Endothelial cell of umbilical vein (primary cell): Measurements from ENCODE around the gene SH3TC1. TPM values are rescaled to one million over a fixed set of nuclear protein-coding genes. Genes with fewer than 3 reads are reported as not detected.

Experiments used
- BruUV-seq: library from RNA; stranded (reverse); fragments of 400-500 nt; replicated peaks from 2 replicates; lab custom pipeline; 2021; lab: Mats Ljungman, UMichigan
- CTCF ChIA-PET: fragments of 300-600, 350-600 bp; sonication (Branson Sonifier 250); formaldehyde crosslinking; loops from one replicate; lab custom pipeline; 2021; ENCODE audit warnings: antibody characterized with exemption, inconsistent platforms; lab: Charles Lee
- POLR2A ChIA-PET: fragments of 300-600, 350-600 bp; sonication (Branson Sonifier 250); formaldehyde crosslinking; loops from one replicate; lab custom pipeline; 2021; ENCODE audit warnings: antibody characterized with exemption, inconsistent platforms; lab: Charles Lee
- DNase-seq: peaks from one replicate; pipeline ENCODE4 v3.0.0-alpha.2; 2011; ENCODE audit warnings: low read depth, low spot score
- FAIRE-seq: peaks from 2 replicates; lab custom pipeline; 2011; peaks lifted over from hg19 to GRCh38; lab: Jason Lieb, UNC
- H2AFZ ChIP-seq: 2 replicates; pipeline ENCODE4 v1.6.0; 2012; ENCODE audit warnings: low read depth, low read length, control low read depth, inconsistent platforms
- H3K27ac ChIP-seq: 2 replicates; pipeline ENCODE4 v1.5.1; 2011; ENCODE audit warnings: low read depth, mild to moderate bottlenecking, control low read depth, low read length, moderate library complexity; ENCODE audit not compliant: insufficient read depth
- H3K27me3 ChIP-seq, 2 experiments: 2 replicates each; pipeline versions ENCODE4 v1.6.0 to v1.6.1; 2011; ENCODE audit warnings: low read length in 2 of 2, mixed read lengths in 1 of 2; ENCODE audit not compliant: control insufficient read depth in 2 of 2, insufficient read depth in 2 of 2
- H3K36me3 ChIP-seq, 2 experiments: 2 replicates in 1 of 2; 3 replicates in 1 of 2; pipeline ENCODE4 v1.5.1; 2011; ENCODE audit warnings: low read length in 2 of 2, mild to moderate bottlenecking in 1 of 2, moderate library complexity in 1 of 2; ENCODE audit not compliant: control insufficient read depth in 2 of 2, insufficient read depth in 2 of 2; ENCODE audit errors: extremely low read depth in 1 of 2
- H3K4me1 ChIP-seq: 3 replicates; pipeline ENCODE4 v1.5.1; 2011; ENCODE audit warnings: mild to moderate bottlenecking, low read length; ENCODE audit not compliant: control insufficient read depth, insufficient read depth; ENCODE audit errors: extremely low read depth
- H3K4me2 ChIP-seq: 2 replicates; pipeline ENCODE4 v1.6.1; 2011; ENCODE audit warnings: low read length, control low read depth, mixed read lengths; ENCODE audit not compliant: insufficient read depth
- H3K4me3 ChIP-seq, 3 experiments: fragments of 200-600 bp in 1 of 3; sonication (generic), shearing (Covaris generic) in 1 of 3; replicated peaks in 1 of 3; 2 replicates each; pipeline ENCODE4 v1.5.1; 2011 to 2016; ENCODE audit warnings: control low read depth in 3 of 3, low read length in 3 of 3, mild to moderate bottlenecking in 2 of 3, inconsistent platforms in 1 of 3, low read depth in 1 of 3, moderate library complexity in 1 of 3; ENCODE audit not compliant: insufficient read depth in 1 of 3
- H3K79me2 ChIP-seq: 2 replicates; pipeline ENCODE4 v1.6.0; 2012; ENCODE audit warnings: low read length, inconsistent platforms; ENCODE audit not compliant: control insufficient read depth, insufficient read depth
- H3K9ac ChIP-seq: replicated peaks from 2 replicates; pipeline ENCODE3; 2011; ENCODE audit warnings: low read length, control low read depth; ENCODE audit not compliant: insufficient read depth; ENCODE audit errors: extremely low read depth
- H3K9me1 ChIP-seq: replicated peaks from 3 replicates; pipeline ENCODE4 v1.6.0; 2011; ENCODE audit warnings: mild to moderate bottlenecking, low read length; ENCODE audit not compliant: control insufficient read depth, insufficient read depth; ENCODE audit errors: extremely low read depth
- H3K9me3 ChIP-seq: replicated peaks from 2 replicates; pipeline ENCODE4 v1.5.1; 2012; ENCODE audit warnings: low read length, inconsistent platforms; ENCODE audit not compliant: control insufficient read depth, insufficient read depth
- H4K20me1 ChIP-seq: replicated peaks from 2 replicates; pipeline ENCODE3; 2011; ENCODE audit warnings: mild to moderate bottlenecking, low read length; ENCODE audit not compliant: control insufficient read depth, insufficient read depth; ENCODE audit errors: extremely low read depth
- CTCF ChIP-seq, 2 donors: IDR thresholded peaks; 1 replicate in 1 of 2; 2 replicates in 1 of 2; pipeline ENCODE4 v1.5.1; 2011; ENCODE audit warnings: low read length in 2 of 2, mild to moderate bottlenecking in 2 of 2, moderate library complexity in 2 of 2, control low read depth in 1 of 2, inconsistent platforms in 1 of 2, low read depth in 1 of 2; ENCODE audit not compliant: insufficient read depth in 1 of 2; ENCODE audit errors: extremely low read depth in 1 of 2
- EZH2 ChIP-seq: IDR thresholded peaks from 2 replicates; pipeline ENCODE4 v1.6.1; 2012; ENCODE audit warnings: borderline replicate concordance, low read depth, mild to moderate bottlenecking, moderate library complexity, low read length, inconsistent platforms; ENCODE audit not compliant: severe bottlenecking
- FOS ChIP-seq: IDR thresholded peaks from 2 replicates; pipeline ENCODE4 v1.6.1; 2011; ENCODE audit warnings: mild to moderate bottlenecking, low read length, moderate library complexity, borderline replicate concordance; ENCODE audit not compliant: insufficient read depth
- GATA2 ChIP-seq: IDR thresholded peaks from 2 replicates; pipeline ENCODE4 v1.7.0; 2011; ENCODE audit warnings: low read depth, mild to moderate bottlenecking, moderate library complexity, mixed read lengths, low read length; ENCODE audit not compliant: insufficient read length, insufficient read depth
- JUN ChIP-seq: IDR thresholded peaks from 2 replicates; pipeline ENCODE4 v1.6.1; 2011; ENCODE audit warnings: borderline replicate concordance, low read depth; ENCODE audit not compliant: insufficient read length, insufficient read depth
- MAX ChIP-seq: IDR thresholded peaks from 2 replicates; pipeline ENCODE4 v1.6.1; 2011; ENCODE audit not compliant: insufficient read depth, insufficient read length
- MYC ChIP-seq: IDR thresholded peaks from one replicate; pipeline ENCODE4 v1.6.1; 2011; ENCODE audit warnings: mild to moderate bottlenecking, low read depth, low read length
- POLR2A ChIP-seq: IDR thresholded peaks from 2 replicates; pipeline ENCODE4 v1.6.1; 2012; ENCODE audit warnings: low read depth, mild to moderate bottlenecking, control low read depth, low read length
- POLR2AphosphoS5 ChIP-seq: IDR thresholded peaks from 2 replicates; pipeline ENCODE4 v1.6.1; 2012; ENCODE audit warnings: low read depth, mild to moderate bottlenecking, control low read depth, low read length, moderate library complexity; ENCODE audit not compliant: insufficient read depth
- dilution Hi-C: fragments of 300-500 bp; cut with MboI; formaldehyde crosslinking; loops from one replicate; pipeline ENCODE4 v1.15.0; 2019; ENCODE audit warnings: low sequenced_read_pairs; ENCODE audit not compliant: extremely low pct_ligation_motif_present
- intact Hi-C: fragments of 100-400 bp; cut with micrococcal nuclease; formaldehyde crosslinking; loops from one replicate; pipeline ENCODE4 v1.10.0; 2022
- polyA plus RNA-seq, 4 experiments: library from polyadenylated mRNA; depleted of rRNA in 3 of 4; stranded (reverse) in 3 of 4; unstranded in 1 of 4; fragments of >200 nt; gene quantifications; 2 replicates each; pipeline versions ENCODE4 v1.2.1 to v1.2.3, GENCODE V29; 2011 to 2012; ENCODE audit warnings: missing spikeins in 1 of 4
- total RNA-seq: library from RNA; stranded (reverse); gene quantifications from 2 replicates; pipeline ENCODE4 v1.2.3, GENCODE V29; 2021

Gene SH3TC1
- total and polyA plus RNA-seq, 2 donors (not counting 3 experiments of a cell fraction or from before 2014, with no cell fraction given) = 96.5 to 192 TPM

- no peaks in the 10 kb centered on the region for H3K9me1 ChIP-seq
- no peaks in the 10 kb centered on the region for H3K36me3 ChIP-seq
- H3K4me1 ChIP-seq = no peaks in the 10 kb centered on the region
- dilution Hi-C loops (no loop called here), intact Hi-C loops (no loop called here)
- DNase-seq (no peak), FAIRE-seq (no peak)
- H3K9ac ChIP-seq = no peak overlapping the region
- no peak overlapping the region for H3K27ac ChIP-seq
- no peaks in the 10 kb centered on the region for H3K9me3 ChIP-seq
- no peak overlapping the region for H3K4me3 ChIP-seq
- H4K20me1 ChIP-seq = no peaks in the 10 kb centered on the region
- TF ChIP-seq MAX = no peak
- no peak for TF ChIP-seq POLR2AphosphoS5
- no peak for TF ChIP-seq FOS
- TF ChIP-seq POLR2A = no peak
- TF ChIP-seq GATA2 = no peak
- no peak for TF ChIP-seq JUN
- TF ChIP-seq EZH2 = no peak
- TF ChIP-seq MYC = no peak
- TF ChIP-seq CTCF (IDR thresholded peaks at IDR 0.05; ENCODE audit: extremely low read depth in 1 of 2, insufficient read depth in 1 of 2, low read depth in 1 of 2, low read length in 2 of 2) = no peak
- H2AFZ ChIP-seq = no peak overlapping the region
- H3K79me2 ChIP-seq = no peaks in the 10 kb centered on the region
- H3K4me2 ChIP-seq = no peak overlapping the region
- BruUV-seq = no TSS peak
- H3K27me3 ChIP-seq = no peaks in the 10 kb centered on the region
- ChIA-PET POLR2A (no interaction called here), CTCF (interaction anchor here (1.1 kb wide), 1 partner anchor 109 kb away, joined by 3 read pairs; no protein-coding TSS in a partner anchor)
Observed at GRCh38 chr4:8284391-8284790, 85.3 kb downstream of the SH3TC1 start.
